Measurements from ENCODE around the gene RASGRP4. TPM values are rescaled to one million over a fixed set of nuclear protein-coding genes. Genes with fewer than 3 reads are reported as not detected.

Gene RASGRP4
- polyA plus RNA-seq, 2 of the 4 experiments (the other 2 are of a cell fraction): 0.22 to 0.30 TPM

DNA sequence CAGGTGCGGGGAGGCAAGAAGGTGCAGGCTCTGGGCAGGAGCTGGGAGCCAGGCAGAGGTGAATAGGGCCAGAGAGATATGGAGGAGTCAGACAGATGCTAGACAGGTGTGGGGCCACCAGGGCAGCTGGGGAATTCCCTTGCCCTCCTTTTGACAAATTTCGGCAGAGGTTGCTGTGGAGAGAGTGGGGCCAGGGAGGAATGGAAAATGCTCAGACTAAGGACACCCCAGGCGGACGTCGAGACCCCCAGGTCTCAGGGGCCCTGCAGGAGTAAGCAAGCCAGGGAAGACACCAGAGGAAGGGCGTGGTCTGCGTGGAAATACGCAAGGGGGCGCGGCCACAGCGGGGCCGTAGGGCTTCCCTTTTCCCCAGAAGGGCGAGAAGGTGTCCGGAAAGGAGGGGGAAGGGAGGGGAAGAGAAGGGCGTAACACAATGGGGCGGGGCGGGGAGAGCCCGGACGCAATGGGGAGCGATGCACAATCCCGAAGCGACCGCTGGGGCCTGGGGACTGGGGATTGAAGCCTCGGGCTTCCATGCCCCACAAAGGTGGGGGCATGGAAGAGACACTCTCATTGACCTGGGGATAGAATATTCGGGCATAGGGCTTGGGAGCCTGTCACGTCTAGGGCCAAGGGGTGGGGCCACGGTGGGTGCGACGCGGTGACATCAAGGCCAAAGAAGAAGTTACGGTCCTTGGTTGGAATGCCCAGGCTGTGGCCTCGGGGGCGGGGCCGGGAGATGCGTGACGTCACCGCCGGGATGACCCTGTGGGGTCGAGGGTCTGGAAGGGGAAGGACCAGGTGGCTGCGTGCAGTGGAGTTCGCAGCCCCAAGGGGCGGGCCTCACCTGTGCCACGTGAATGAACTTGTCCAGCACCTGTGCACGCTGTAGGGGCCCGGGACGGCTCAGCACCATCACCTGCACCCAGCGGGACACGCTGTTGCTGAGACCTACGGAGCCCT is 8.2 kb downstream of the RASGRP4 start:
- DNase-seq (ENCODE audit: low read depth in 1 of 2, low spot score in 1 of 2): peak; percentile 74 to 92
- CTCF ChIA-PET: interaction anchor here (1.1 to 11.1 kb wide), 5 partner anchors 10 to 558 kb away, joined by 3 to 153 read pairs (median 6); partner anchors contain the start of gene FAM98C
- Histone ChIP-seq H3K4me1 (peaks cover 9% of the 10 kb centered on the region; the same call in 2 of the 3 replicates), H3K27ac (peak overlapping the region; percentile 20 to 77; a peak in 5 of 6 replicates), H3K4me3 (peak overlapping the region; percentile 44), H3K4me2 (peak overlapping the region; percentile 89), H3K9me3 (no peaks in the 10 kb centered on the region)
- peak; percentile 77 to 86 for ATAC-seq
- POLR2A ChIA-PET: no interaction called here
- WGBS (ENCODE audit: missing lambda C conversion rate): 15% methylated on average over 48 of the region's 49 CpGs
- peak; percentile 67 for FAIRE-seq
- TF ChIP-seq CBX2 (IDR thresholded peaks at IDR 0.05; ENCODE audit: borderline replicate concordance, low read depth) (no peak), BHLHE40 (IDR thresholded peaks at IDR 0.05; ENCODE audit: low read depth, low read length) (no peak), FOSL2 (IDR thresholded peaks at IDR 0.05) (no peak), FOSL2 (CRISPR knock-in tag; IDR thresholded peaks at IDR 0.05) (0 out of 2 replicates have a peak, but pooled peaks have one; percentile 4), TFCP2L1 (CRISPR knock-in tag; IDR thresholded peaks at IDR 0.05) (no peak), MYC (IDR thresholded peaks at IDR 0.05; ENCODE audit: borderline replicate concordance, low read length) (no peak), HOXA7 (CRISPR knock-in tag; IDR thresholded peaks at IDR 0.05) (no peak), NR3C1 (IDR thresholded peaks at IDR 0.05) (no peak), NPAS2 (CRISPR knock-in tag; IDR thresholded peaks at IDR 0.05; ENCODE audit: borderline replicate concordance) (0 out of 2 replicates have a peak, but pooled peaks have one; percentile 11), CEBPB (IDR thresholded peaks at IDR 0.05) (no peak), MAZ (IDR thresholded peaks at IDR 0.05; ENCODE audit: borderline replicate concordance, low read depth, low read length) (no peak), MAFK (IDR thresholded peaks at IDR 0.05; ENCODE audit: partially characterized antibody) (no peak), FOSB (CRISPR knock-in tag; IDR thresholded peaks at IDR 0.05) (no peak), NFE2L2 (conservative IDR thresholded peaks at IDR 0.05; ENCODE audit: low read length) (no peak), JUN (IDR thresholded peaks at IDR 0.05) (peak in 1 of 2 experiments; percentile 29; a peak in 1 of 5 replicates)
- TF ChIP-seq, protein P1, sequence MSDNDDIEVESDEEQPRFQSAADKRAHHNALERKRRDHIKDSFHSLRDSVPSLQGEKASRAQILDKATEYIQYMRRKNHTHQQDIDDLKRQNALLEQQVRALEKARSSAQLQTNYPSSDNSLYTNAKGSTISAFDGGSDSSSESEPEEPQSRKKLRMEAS (IDR thresholded peaks at IDR 0.05): 0 out of 2 replicates have a peak, but pooled peaks have one; percentile 12
- TF ChIP-seq, protein P2, sequence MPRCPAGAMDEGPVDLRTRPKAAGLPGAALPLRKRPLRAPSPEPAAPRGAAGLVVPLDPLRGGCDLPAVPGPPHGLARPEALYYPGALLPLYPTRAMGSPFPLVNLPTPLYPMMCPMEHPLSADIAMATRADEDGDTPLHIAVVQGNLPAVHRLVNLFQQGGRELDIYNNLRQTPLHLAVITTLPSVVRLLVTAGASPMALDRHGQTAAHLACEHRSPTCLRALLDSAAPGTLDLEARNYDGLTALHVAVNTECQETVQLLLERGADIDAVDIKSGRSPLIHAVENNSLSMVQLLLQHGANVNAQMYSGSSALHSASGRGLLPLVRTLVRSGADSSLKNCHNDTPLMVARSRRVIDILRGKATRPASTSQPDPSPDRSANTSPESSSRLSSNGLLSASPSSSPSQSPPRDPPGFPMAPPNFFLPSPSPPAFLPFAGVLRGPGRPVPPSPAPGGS (IDR thresholded peaks at IDR 0.05): no peak

DNA sequence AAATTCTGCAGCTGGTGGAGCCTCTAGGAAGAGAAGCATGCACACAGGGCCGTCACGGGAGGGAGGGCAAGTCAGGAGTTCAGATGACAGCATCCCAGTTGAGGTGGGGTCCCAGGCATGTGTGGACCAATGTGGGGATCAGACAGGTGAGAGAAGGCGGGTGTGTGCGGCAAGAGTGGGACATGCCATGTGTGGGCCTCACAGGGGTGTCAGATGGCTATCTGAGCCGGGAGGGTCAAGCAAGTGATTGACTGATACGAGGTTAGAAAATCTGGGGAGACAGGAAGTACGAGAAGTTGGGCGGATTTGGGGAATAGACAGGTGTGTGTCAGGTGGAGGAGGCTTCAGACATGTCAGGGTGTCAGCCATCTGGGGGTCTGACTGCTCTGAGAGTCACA is 8.9 kb downstream of the RASGRP4 start:
- CTCF ChIA-PET: interaction anchor here (0.7 to 8.0 kb wide), 5 partner anchors 9 to 559 kb away, joined by 3 to 153 read pairs (median 4); partner anchors contain the start of gene FAM98C
- Histone ChIP-seq H3K4me1 (peaks cover 9% of the 10 kb centered on the region; the same call in 2 of the 3 replicates), H3K9me3 (no peaks in the 10 kb centered on the region), H3K4me3 (no peak overlapping the region; the same call in 2 of the 3 replicates), H3K4me2 (peak overlapping the region; percentile 89), H3K27ac (peak overlapping the region in 1 of 2 experiments; percentile 77; a peak in 2 of 6 replicates)
- no peak for DNase-seq (ENCODE audit: low read depth in 1 of 2, low spot score in 1 of 2)
- no peak for TF ChIP-seq MAZ (IDR thresholded peaks at IDR 0.05; ENCODE audit: borderline replicate concordance, low read depth, low read length)
- no peak for TF ChIP-seq EHF (CRISPR knock-in tag; IDR thresholded peaks at IDR 0.05)
- no peak for TF ChIP-seq CBX2 (IDR thresholded peaks at IDR 0.05; ENCODE audit: borderline replicate concordance, low read depth)
- TF ChIP-seq, protein P3, sequence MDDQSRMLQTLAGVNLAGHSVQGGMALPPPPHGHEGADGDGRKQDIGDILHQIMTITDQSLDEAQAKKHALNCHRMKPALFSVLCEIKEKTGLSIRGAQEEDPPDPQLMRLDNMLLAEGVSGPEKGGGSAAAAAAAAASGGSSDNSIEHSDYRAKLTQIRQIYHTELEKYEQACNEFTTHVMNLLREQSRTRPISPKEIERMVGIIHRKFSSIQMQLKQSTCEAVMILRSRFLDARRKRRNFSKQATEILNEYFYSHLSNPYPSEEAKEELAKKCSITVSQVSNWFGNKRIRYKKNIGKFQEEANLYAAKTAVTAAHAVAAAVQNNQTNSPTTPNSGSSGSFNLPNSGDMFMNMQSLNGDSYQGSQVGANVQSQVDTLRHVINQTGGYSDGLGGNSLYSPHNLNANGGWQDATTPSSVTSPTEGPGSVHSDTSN (IDR thresholded peaks at IDR 0.05): no peak
- no peak for TF ChIP-seq RARB (CRISPR knock-in tag; IDR thresholded peaks at IDR 0.05)
- no peak for TF ChIP-seq RFX5 (IDR thresholded peaks at IDR 0.05)
- TF ChIP-seq EHMT2 (IDR thresholded peaks at IDR 0.05; ENCODE audit: low read depth): no peak
- no peak for TF ChIP-seq FOSL2 (IDR thresholded peaks at IDR 0.05)
- no peak for TF ChIP-seq FOSL2 (CRISPR knock-in tag; IDR thresholded peaks at IDR 0.05)
- TF ChIP-seq KDM5A (IDR thresholded peaks at IDR 0.05): no peak
- TF ChIP-seq NR3C1 (IDR thresholded peaks at IDR 0.05): no peak
- TF ChIP-seq BHLHE40 (IDR thresholded peaks at IDR 0.05; ENCODE audit: low read depth, low read length): no peak
- TF ChIP-seq JUNB (IDR thresholded peaks at IDR 0.05): no peak
- TF ChIP-seq, protein P1 (IDR thresholded peaks at IDR 0.05): no peak
- no peak for TF ChIP-seq ZNF302 (CRISPR knock-in tag; IDR thresholded peaks at IDR 0.05)
- no peak for TF ChIP-seq PHF8 (IDR thresholded peaks at IDR 0.05; ENCODE audit: borderline replicate concordance, low read depth)
- no peak for TF ChIP-seq EP300 (IDR thresholded peaks at IDR 0.05)
- TF ChIP-seq POLR2A (IDR thresholded peaks at IDR 0.05; ENCODE audit: low read length): no peak
- no peak for TF ChIP-seq NPAS2 (CRISPR knock-in tag; IDR thresholded peaks at IDR 0.05; ENCODE audit: borderline replicate concordance)
- no peak for TF ChIP-seq GATA3 (IDR thresholded peaks at IDR 0.05; ENCODE audit: borderline replicate concordance)
- 82% methylated on average over 8 of the region's 8 CpGs for WGBS (ENCODE audit: missing lambda C conversion rate)
- ATAC-seq: no peak
- FAIRE-seq: no peak
- POLR2A ChIA-PET: no interaction called here

Data from A549 (cell line).